ENCODE measurements around the gene SDCBP2. TPM values are rescaled to one million over a fixed set of nuclear protein-coding genes. Genes with fewer than 3 reads are reported as not detected.
A peak's percentile ranks its signal among the peaks of the same experiment; 100 is the strongest.

SDCBP2 gene
- total RNA-seq, 3 donors from 2014 or later = 1.9 to 3.2 (median 2.2) TPM

DNA sequence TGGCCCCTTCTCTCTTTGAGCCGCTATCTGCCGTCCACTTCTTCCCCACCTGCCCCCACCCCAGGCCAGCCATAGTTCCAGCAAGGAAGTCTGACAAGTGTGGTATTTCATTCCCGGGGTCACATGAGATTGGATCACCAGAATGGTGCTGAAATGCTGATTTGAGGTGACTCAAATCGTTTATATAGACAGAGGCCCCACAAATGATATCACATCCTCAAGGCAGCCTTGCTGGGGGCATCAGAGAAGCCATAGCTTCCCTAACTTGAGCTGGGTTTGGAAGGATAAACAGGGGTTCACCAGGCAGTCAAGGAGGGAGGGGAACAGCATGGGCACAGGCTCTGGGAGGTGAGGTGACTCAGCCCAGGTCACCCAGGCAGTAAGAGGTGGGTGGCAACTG lies 9.9 kb downstream of the SDCBP2 start:
- Mint-ChIP-seq H3K36me3 (ENCODE audit: insufficient read depth) (no peaks in the 10 kb centered on the region), H3K4me1 (ENCODE audit: low read depth) (peaks cover 8% of the 10 kb centered on the region), H3K9me3 (no peaks in the 10 kb centered on the region), H3K4me3 (no peak overlapping the region), H3K27me3 (ENCODE audit: low read depth) (no peaks in the 10 kb centered on the region)
- DNase-seq = no peak
- no peak for ATAC-seq

DNA sequence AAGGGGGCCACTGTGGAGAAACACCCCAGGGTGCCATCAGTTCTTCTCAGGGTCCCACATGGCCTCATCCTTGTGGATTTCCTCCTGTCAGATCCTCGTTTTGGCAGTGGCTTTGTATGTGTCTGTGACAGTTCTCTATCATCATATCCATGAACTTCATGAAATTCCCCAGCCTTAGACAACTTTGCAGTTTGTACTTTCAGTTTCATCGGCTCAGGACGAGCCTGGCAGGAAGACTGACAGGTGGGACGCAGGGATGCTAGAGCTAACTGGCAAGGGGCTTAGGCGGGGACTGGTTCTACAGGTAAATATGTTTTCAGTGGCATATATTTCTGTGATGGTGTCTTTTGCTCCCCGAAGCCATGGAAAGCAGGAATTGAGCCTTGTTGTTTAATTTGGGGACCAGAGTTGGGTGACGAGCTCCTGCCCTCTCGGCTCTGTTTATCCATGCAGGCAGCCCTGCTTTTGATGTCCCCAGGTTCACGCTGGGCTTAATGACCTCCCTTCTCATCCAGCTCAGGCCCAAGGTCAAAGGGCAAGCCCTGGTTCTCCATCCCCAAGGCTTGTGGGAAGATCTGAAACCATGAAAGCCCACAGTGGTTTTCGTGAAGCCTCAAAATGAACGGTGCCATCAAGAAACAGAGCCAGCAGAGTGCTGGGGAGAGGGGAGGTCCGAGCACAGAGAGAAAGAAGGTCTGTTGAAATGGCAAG lies 11.2 kb downstream of the SDCBP2 start:
- H3K27me3 Mint-ChIP-seq (ENCODE audit: low read depth) = no peaks in the 10 kb centered on the region
- H3K4me3 Mint-ChIP-seq = no peak overlapping the region
- no peaks in the 10 kb centered on the region for H3K36me3 Mint-ChIP-seq (ENCODE audit: insufficient read depth)
- H3K9me3 Mint-ChIP-seq = no peaks in the 10 kb centered on the region
- no peak for DNase-seq
- H3K4me1 Mint-ChIP-seq (ENCODE audit: low read depth) = peaks cover 6% of the 10 kb centered on the region
- no peak for ATAC-seq

DNA sequence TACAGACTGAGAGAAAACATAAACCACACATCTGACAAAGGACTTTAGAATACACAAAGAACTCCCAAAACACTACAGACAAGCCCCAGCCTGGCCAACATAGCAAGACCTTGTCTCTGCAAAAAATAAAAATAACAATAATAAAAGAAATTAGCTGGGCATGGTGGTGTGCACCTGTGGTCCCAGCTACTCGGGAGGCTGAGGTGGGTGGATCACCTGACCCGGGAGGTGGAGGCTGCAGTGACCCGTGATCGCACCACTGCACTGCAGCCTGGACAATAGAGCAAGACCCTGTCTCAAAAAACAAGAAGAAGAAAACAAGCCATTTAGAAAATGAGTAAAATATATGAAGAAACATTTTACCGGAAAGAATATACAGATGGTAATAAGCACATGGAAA lies 13.1 kb downstream of the SDCBP2 start:
- no peak for DNase-seq
- H3K4me3 Mint-ChIP-seq = no peak overlapping the region
- H3K9me3 Mint-ChIP-seq = no peaks in the 10 kb centered on the region
- peaks cover 6% of the 10 kb centered on the region for H3K4me1 Mint-ChIP-seq (ENCODE audit: low read depth)
- no peaks in the 10 kb centered on the region for H3K27me3 Mint-ChIP-seq (ENCODE audit: low read depth)
- peaks cover 2% of the 10 kb centered on the region for H3K36me3 Mint-ChIP-seq (ENCODE audit: insufficient read depth)
- no peak for ATAC-seq

DNA sequence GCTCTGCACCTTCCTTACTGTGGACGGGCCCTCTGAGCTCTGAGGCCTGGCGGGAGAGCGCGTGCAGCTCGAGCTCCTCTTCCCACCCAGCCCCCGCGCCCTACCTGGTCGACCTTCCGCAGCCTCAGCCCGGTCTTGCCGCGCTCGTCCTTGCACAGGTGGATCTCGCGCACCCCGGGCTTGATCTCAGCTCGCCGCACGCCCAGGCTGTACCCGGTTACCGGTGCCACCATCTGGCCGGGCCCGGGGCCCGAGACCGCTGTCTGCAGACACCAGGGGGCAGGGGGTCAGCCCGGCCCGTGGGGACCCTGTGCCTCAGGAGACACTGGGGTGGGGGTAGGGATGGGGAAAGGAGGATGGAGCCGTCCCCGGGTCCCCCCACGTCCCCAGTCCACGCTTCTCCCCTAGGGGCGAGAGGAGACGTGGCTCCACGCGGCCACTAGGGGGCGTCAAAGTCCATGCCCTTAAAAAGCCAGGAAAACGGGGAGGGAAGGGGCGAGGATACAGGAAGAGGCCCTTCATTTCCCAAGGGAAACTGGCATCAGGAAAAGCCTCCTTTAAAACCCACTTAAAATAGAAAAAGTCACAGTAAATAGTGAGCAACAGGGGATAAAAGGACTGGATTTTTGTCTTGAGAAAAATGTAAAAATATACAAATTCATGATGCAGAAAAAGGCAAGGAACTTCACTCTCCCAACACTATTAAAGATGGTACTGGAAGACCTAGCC lies 15.5 kb downstream of the SDCBP2 start:
- peaks cover 2% of the 10 kb centered on the region for H3K36me3 Mint-ChIP-seq (ENCODE audit: insufficient read depth)
- no peaks in the 10 kb centered on the region for H3K9me3 Mint-ChIP-seq
- DNase-seq = peak; percentile 72
- H3K4me3 Mint-ChIP-seq = no peak overlapping the region
- H3K4me1 Mint-ChIP-seq (ENCODE audit: low read depth) = peaks cover 6% of the 10 kb centered on the region
- no peaks in the 10 kb centered on the region for H3K27me3 Mint-ChIP-seq (ENCODE audit: low read depth)
- ATAC-seq = peak; percentile 76 to 84

DNA sequence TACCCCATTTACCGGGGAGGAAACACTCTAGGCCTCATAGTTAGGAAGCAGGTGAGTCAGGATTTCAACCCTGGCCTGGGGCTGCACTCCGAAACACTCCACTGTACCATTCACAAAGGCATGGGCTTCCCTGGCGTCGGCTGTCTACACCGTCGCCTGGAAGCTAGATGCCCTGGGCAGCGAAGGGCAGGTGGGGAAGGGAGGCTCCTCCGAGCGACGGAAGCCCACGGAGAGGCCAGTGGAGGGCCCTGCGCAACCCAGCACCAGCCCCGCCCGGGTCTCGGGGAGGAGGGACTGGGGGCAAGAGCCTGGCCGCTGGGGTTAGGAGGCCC lies 16.1 kb downstream of the SDCBP2 start:
- Mint-ChIP-seq H3K36me3 (ENCODE audit: insufficient read depth) (peaks cover 2% of the 10 kb centered on the region), H3K9me3 (no peaks in the 10 kb centered on the region), H3K4me1 (ENCODE audit: low read depth) (peaks cover 5% of the 10 kb centered on the region), H3K27me3 (ENCODE audit: low read depth) (no peaks in the 10 kb centered on the region), H3K4me3 (no peak overlapping the region)
- no peak for DNase-seq
- ATAC-seq = peak in 1 of 2 donors; percentile 9

DNA sequence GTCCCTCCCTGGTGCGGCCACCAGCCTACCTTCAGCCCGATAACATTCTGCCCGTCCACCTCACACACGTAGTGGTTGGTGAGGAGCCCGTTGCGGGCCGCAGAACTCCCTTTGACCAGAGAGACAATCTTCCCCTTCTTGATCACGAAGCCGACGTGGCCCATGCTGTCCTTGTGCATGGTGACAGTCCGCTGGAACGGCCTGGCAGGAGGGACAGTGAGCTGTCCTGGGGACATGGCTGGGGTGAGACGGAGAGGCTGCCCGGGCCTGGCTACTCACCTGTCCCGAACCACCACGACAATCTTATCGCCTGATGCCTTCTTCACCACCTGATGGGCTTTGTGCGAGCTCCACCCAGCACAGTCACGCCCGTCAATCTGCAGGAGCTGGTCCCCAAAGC lies 16.6 kb downstream of the SDCBP2 start:
- no peaks in the 10 kb centered on the region for H3K9me3 Mint-ChIP-seq

DNA sequence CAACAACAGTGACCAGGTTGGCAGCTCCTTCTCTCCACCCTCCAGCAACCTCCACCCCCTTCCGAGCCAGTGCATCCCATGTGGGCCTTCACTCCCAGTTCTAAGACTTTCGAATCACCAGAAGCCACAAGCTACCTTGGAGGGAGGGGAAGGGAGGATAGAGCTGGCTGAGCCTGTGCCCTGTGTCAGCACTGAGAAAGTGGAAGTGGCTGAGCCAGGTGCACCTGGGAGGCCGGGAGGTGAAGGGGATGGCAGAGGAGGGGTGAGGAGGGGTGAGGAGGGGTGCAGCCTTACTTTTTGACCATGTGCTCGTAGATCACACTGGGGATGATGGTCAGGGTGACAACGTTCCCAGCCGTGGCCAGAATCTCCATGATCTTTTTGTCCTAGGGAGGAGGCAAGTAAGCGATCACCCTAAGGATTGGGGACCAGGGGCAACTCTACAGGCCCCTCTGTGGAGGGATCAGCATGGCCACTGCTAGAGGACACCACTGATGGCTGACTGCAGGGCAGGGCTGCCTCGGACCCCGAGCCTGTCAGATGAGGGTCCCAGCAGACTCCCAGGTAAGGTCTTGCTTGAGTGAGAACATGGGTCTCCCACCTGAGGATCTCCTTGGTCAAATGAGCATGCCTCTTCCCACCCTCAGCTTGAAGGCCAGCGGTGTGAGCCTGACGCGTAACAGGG lies 18.3 kb downstream of the SDCBP2 start:
- Mint-ChIP-seq H3K4me3 (no peak overlapping the region), H3K27me3 (ENCODE audit: low read depth) (no peaks in the 10 kb centered on the region), H3K4me1 (ENCODE audit: low read depth) (no peaks in the 10 kb centered on the region), H3K9me3 (no peaks in the 10 kb centered on the region), H3K36me3 (ENCODE audit: insufficient read depth) (peaks cover 2% of the 10 kb centered on the region)
- ATAC-seq (no peak), DNase-seq (no peak)

More for the DNA sequence above, 16.6 kb downstream of the SDCBP2 start:
- peaks cover 2% of the 10 kb centered on the region for H3K36me3 Mint-ChIP-seq (ENCODE audit: insufficient read depth)
- ATAC-seq (no peak), DNase-seq (no peak)
- H3K4me3 Mint-ChIP-seq = no peak overlapping the region
- H3K27me3 Mint-ChIP-seq (ENCODE audit: low read depth) = no peaks in the 10 kb centered on the region
- no peaks in the 10 kb centered on the region for H3K4me1 Mint-ChIP-seq (ENCODE audit: low read depth)

DNA sequence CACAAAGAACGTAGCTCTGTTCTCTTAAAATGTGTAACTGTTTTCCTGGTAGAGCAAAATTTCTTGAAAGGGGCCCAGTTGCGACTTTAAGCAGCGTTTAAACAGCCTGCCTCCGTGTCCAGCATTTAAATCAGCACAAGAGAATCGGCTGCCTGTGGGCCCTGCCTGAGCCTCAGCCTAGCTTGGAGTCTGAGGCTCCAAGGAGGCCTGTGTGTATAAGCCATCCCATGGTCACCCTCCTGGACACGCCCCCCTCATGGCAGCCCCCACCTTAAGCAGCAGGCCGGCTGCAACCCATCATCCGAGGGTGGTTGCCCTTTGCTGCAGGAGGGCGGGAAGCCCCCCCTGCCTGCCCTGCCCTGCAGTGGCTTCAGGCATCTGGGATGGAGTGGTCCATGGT lies 18.9 kb downstream of the SDCBP2 start:
- no peak overlapping the region for H3K4me3 Mint-ChIP-seq
- H3K36me3 Mint-ChIP-seq (ENCODE audit: insufficient read depth) = peaks cover 4% of the 10 kb centered on the region
- DNase-seq (no peak), ATAC-seq (no peak)
- no peaks in the 10 kb centered on the region for H3K27me3 Mint-ChIP-seq (ENCODE audit: low read depth)
- no peaks in the 10 kb centered on the region for H3K9me3 Mint-ChIP-seq
- H3K4me1 Mint-ChIP-seq (ENCODE audit: low read depth) = no peaks in the 10 kb centered on the region

DNA sequence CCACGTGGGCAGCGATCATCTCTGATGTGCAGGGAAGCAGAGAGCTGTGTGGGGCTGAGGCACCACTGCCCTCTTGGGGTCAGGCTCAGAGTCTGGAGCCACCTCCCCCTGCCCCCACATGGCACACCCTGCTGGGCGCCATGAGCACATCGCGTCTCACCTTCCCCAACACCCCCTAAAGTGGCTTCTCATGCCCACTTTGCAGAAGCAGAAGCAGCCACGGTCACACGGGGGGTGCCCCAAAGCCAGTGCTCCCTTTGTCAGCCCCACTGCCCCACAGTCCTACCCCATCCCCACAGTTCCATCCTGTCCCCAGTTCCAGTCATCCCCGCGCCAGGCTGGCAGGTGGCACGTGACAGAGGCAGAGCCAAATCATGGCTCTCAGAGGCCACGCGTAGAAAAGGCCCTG lies 19.5 kb downstream of the SDCBP2 start:
- Mint-ChIP-seq H3K4me3 (no peak overlapping the region), H3K4me1 (ENCODE audit: low read depth) (no peaks in the 10 kb centered on the region), H3K36me3 (ENCODE audit: insufficient read depth) (peaks cover 7% of the 10 kb centered on the region), H3K9me3 (no peaks in the 10 kb centered on the region), H3K27me3 (ENCODE audit: low read depth) (no peaks in the 10 kb centered on the region)
- no peak for ATAC-seq
- DNase-seq = no peak

DNA sequence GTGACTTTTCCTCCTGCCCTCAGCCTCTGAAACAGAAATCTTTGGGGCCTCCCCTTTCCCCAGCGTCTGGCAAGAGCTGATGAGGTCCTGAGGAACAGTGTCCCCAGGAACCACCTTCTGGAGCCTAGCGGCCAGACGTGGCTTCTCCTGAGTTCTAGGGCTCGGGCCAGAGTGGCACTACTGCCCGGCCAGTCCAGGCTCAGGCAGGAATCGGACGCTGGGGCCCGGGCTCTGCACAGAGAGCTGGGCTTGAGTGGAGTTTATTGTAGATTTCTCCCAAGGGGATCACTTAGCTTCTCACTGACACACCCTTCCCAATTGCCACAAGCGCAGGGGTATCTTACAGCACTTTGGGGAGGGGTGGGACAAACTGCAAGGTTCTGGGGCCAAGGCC lies 20.2 kb downstream of the SDCBP2 start:
- Mint-ChIP-seq H3K9me3 (no peaks in the 10 kb centered on the region), H3K4me1 (ENCODE audit: low read depth) (no peaks in the 10 kb centered on the region), H3K4me3 (no peak overlapping the region), H3K36me3 (ENCODE audit: insufficient read depth) (peaks cover 7% of the 10 kb centered on the region), H3K27me3 (ENCODE audit: low read depth) (no peaks in the 10 kb centered on the region)
- DNase-seq (no peak), ATAC-seq (no peak)

DNA sequence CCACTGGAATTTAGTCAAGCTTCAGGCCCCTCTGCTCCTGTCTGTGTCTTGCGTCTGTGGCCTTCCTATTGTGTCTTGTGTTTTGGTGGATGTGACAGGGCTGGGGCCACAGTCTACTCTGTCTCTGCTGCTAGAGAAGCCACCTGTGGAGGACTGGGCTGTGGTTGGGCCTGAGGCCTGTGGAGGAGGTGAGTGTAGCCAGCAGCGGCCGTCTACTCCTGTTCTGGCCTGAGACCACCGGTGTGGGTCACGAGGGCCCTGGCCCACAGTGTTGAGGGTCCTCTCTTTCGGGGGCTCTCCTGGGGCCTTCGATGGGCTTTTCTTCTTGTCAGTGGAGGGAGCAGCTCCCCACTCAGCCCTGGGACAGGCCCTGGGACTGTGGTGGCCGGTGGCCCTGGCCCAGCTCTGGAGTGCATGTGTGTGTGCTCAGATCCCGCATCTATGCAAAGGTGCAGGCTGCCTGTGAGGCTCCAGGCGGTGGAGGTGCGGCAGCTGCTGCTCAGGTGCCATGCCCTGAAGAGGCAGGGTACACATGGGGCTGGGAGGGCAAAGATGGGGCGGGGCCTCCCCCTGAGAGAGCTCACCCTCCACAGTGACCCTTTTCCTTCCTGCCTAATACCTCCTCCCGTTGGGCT lies 20.8 kb downstream of the SDCBP2 start:
- H3K9me3 Mint-ChIP-seq = no peaks in the 10 kb centered on the region
- ATAC-seq (no peak), DNase-seq (no peak)
- no peaks in the 10 kb centered on the region for H3K27me3 Mint-ChIP-seq (ENCODE audit: low read depth)
- peaks cover 7% of the 10 kb centered on the region for H3K36me3 Mint-ChIP-seq (ENCODE audit: insufficient read depth)
- no peaks in the 10 kb centered on the region for H3K4me1 Mint-ChIP-seq (ENCODE audit: low read depth)
- no peak overlapping the region for H3K4me3 Mint-ChIP-seq

DNA sequence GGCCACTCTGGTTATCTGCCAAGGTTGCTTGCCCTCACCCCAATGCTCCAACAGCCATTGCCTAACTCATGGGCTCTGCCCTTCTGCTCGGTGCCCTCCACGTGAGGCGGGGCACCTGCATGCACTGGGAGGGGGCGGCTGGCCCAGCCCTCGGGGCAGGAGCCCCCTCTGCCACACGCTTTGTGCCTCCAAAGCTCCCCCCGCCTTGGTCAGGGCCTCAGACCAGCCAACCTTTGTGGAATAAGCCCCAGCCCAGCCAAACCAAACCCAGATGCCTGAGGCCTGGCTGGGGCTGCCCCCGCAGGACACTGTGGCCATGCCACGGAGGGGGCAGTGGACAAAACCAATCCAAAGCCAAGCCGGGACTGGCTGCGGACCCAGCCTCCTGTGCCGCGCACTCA lies 21.4 kb downstream of the SDCBP2 start:
- H3K9me3 Mint-ChIP-seq = no peaks in the 10 kb centered on the region
- ATAC-seq (no peak), DNase-seq (no peak)
- no peaks in the 10 kb centered on the region for H3K27me3 Mint-ChIP-seq (ENCODE audit: low read depth)
- H3K4me3 Mint-ChIP-seq = no peak overlapping the region
- H3K4me1 Mint-ChIP-seq (ENCODE audit: low read depth) = no peaks in the 10 kb centered on the region
- peaks cover 7% of the 10 kb centered on the region for H3K36me3 Mint-ChIP-seq (ENCODE audit: insufficient read depth)

DNA sequence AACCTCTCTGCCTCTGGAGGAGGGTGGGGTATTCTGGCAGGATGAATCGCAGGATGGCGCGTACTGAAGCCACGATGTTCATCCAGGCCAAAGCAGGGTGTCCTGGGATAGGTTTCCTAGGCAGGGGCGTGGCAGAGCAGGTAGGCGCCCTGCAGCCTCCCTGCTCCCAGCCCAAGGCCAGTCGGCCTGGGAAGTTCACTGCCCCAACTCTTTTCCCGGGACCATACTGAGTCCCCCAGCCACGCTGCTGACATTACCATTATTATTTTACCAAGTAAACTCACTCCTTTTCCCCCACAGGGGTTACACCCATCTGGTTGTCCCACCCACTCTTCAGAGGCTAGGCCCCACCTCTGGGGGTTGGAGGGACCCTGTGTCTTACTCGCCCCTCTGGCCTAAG lies 21.8 kb downstream of the SDCBP2 start:
- H3K4me3 Mint-ChIP-seq = no peak overlapping the region
- DNase-seq (no peak), ATAC-seq (no peak)

DNA sequence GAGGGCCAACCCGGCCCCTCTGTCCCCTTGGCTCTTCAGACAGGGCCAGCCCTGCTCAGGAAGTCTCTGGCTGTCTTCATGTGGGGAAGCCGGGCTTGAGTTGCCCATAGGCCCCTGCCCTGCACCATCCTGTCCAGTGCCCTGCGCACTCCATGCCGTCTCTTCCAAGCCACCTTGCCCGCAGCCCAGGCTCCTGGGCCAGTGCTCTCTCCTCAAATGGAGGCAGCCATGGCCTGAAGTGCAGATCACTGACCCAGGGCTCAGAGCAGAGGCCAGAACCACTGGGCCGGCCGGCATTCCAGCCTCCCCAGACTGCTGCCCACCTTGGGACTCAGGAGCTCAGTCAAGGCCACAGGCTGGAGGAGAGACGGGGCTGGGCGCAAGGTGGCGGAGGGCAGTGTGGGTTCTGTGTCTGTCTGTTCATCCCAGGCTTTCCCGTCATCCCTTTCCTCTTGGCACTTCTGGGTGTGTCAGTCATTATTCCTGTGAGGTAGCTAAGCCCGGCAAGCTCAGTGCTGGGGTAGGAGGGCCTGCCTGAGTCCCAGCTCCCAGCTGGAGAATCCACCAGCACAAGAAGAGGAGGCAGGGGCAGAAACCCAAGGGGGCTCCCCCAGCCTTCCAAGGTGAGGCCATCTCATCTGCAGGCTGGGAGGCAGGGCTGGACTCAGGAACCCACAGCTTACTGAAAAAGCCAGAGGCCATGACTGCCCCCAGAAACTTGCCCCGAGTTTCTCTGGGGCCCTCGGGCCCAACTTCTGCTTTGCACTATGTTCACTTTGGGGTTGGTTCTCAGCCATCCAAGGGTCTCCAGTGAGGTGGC lies 22.4 kb downstream of the SDCBP2 start:
- Mint-ChIP-seq H3K27me3 (ENCODE audit: low read depth) (no peaks in the 10 kb centered on the region), H3K9me3 (no peaks in the 10 kb centered on the region), H3K4me3 (no peak overlapping the region), H3K4me1 (ENCODE audit: low read depth) (no peaks in the 10 kb centered on the region), H3K36me3 (ENCODE audit: insufficient read depth) (peaks cover 7% of the 10 kb centered on the region)
- DNase-seq (no peak), ATAC-seq (no peak)

More for the DNA sequence above, 21.8 kb downstream of the SDCBP2 start:
- Mint-ChIP-seq H3K27me3 (ENCODE audit: low read depth) (no peaks in the 10 kb centered on the region), H3K4me1 (ENCODE audit: low read depth) (no peaks in the 10 kb centered on the region), H3K36me3 (ENCODE audit: insufficient read depth) (peaks cover 7% of the 10 kb centered on the region), H3K9me3 (no peaks in the 10 kb centered on the region)
